SK-MEL-5 (cell line): ENCODE data around the gene CCDC136. TPM values are rescaled to one million over a fixed set of nuclear protein-coding genes. Genes with fewer than 3 reads are reported as not detected.

Experiments used
- DNase-seq: peaks from one replicate; pipeline ENCODE4 v3.0.0-alpha.2; 2016; ENCODE audit warnings: low read depth, low spot score
- in situ Hi-C: cut with HindIII; loops from 2 replicates; pipeline ENCODE4 v1.10.0; 2016; ENCODE audit warnings: low sequenced_read_pairs, high pct_unique_total_duplicates, low pct_unique_long_range_greater_than_20kb
- total RNA-seq: library from RNA; depleted of rRNA; stranded (reverse); fragments of >200 nt; shearing (Covaris generic); gene quantifications from 2 replicates; pipeline ENCODE4 v1.2.3, GENCODE V29; 2014

CCDC136 gene
- total RNA-seq, 1 experiment from 2014 or later: 14.2 TPM

GRCh38 chr7:128794436-128794835 is 2.7 kb downstream of the CCDC136 start:
- no peak for DNase-seq
- in situ Hi-C loops: no loop called here

GRCh38 chr7:128795129-128795528 is 3.4 kb downstream of the CCDC136 start:
- in situ Hi-C loops: no loop called here
- DNase-seq: no peak

- no peak for DNase-seq
- in situ Hi-C loops: no loop called here
These were observed 4.6 kb downstream of the CCDC136 start for GRCh38 chr7:128796327-128796726.

DNA sequence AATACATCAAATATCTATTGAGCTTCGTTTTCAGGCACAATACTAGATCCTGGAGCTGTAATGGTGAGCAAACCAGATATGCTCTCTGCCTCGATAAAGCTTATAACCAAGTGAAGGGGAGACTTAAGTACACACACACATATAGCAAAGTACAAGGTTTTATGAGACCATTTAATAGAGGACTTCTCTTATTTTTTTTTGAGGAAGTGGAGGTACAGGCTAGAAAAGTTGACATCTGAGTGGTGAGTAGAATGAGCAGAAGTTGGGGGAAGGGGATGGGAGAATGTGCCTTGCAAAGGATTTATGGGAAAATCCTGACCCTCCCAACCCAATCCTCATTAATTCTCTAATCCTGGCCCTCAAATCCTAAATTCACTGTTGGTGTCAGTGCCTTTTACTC is 7.7 kb downstream of the CCDC136 start:
- no peak for DNase-seq
- in situ Hi-C loops: no loop called here

DNA sequence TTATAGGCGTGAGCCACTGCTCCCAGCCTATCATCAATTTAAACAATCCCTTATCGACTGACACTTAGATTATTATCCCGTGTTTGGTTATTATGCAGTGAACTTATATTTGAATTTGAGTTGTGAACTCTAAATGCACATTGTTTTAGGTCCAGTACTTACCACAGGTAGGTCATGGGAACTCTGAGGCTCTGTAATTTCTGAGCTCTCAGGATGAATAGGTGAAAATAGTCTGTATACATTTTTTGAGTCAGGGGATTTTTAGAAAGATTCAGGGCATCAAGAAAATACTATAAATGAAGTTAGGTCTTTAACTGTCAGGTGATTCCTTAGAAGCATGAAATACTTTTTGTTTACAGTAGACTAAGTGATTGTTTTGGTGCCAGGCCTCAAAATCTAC is 8.8 kb downstream of the CCDC136 start:
- in situ Hi-C loops: no loop called here
- no peak for DNase-seq

DNA sequence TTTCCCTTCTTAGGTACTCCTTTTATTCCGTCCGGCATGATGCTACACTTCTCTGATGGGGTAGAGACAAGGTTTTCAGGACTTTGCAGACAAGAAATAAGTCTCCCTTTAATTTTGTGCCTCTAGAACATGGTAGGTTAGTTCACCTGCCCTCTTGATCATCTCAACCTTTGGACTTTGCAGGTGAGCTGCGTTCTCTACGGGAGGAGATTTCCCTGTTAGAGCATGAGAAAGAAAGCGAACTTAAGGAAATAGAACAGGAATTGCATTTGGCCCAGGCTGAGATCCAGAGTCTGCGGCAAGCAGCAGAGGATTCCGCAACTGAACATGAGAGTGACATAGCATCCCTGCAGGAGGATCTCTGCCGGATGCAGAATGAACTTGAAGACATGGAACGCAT is 9.2 kb downstream of the CCDC136 start:
- in situ Hi-C loops: no loop called here
- DNase-seq: no peak

GRCh38 chr7:128801667-128802418 is 10.1 kb downstream of the CCDC136 start:
- in situ Hi-C loops: no loop called here
- no peak for DNase-seq

DNA sequence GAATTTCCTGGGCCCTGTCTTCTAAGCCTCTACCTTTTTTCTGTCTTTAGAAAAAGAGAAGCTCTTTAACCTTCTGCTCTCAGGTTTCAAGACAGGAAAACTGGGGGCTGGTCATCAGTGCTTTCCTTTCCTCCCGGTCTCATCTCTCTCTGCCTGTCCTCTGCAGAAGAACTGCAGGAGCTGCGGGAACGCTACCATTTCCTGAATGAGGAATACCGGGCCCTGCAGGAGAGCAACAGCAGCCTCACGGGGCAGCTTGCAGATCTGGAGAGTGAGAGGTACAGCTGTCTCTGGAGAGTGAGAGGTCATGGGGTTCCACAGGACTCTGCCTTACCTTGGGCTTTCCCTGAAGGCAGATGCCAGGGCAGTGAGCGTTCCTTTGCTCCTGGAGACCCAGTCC is 12.7 kb downstream of the CCDC136 start:
- in situ Hi-C loops: no loop called here
- DNase-seq: no peak

GRCh38 chr7:128805225-128805624 is 13.5 kb downstream of the CCDC136 start:
- in situ Hi-C loops: no loop called here
- DNase-seq: no peak

DNA sequence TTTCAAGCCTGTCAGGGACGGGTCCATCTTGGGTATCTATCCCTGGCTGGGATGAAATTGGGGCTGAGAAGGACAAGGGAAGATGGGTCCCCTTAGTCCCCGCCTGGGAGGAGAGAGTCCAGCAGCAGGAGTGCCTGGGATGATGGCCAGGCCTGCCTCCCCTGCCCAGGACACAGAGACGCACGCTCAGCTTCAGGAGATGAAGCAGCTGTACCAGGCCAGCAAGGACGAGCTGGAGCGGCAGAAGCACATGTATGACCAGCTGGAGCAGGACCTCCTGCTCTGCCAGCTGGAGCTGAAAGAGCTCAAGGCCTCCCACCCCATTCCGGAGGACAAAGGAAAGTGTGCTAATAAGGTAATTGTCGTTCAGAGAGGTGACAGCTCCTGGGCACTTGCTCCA is 15.4 kb downstream of the CCDC136 start:
- in situ Hi-C loops: no loop called here
- no peak for DNase-seq

DNA sequence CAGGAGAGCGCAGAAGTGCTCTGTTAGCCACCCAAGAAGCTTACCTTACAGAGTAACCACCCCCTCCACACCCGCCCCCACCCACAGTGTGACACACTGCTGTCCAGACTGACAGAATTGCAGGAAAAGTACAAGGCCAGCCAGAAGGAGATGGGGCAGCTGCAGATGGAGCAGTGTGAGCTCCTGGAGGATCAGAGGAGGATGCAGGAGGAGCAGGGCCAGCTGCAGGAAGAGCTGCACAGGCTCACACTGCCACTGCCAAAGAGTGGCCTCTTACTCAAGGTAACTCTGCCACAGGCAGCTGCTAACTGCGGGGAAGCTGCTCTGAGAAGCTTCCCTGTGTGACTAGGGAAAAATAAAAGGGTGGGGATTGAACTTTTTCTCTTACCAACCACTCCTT is 17.6 kb downstream of the CCDC136 start:
- in situ Hi-C loops: no loop called here
- no peak for DNase-seq

GRCh38 chr7:128810473-128810872 is 18.7 kb downstream of the CCDC136 start:
- in situ Hi-C loops: no loop called here

GRCh38 chr7:128810997-128811396 is 19.2 kb downstream of the CCDC136 start:
- in situ Hi-C loops: no loop called here

More at GRCh38 chr7:128810473-128810872, 18.7 kb downstream of the CCDC136 start:
- DNase-seq: no peak

GRCh38 chr7:128811631-128812430 is 20.1 kb downstream of the CCDC136 start:
- in situ Hi-C loops: no loop called here
- no peak for DNase-seq

More at GRCh38 chr7:128810997-128811396, 19.2 kb downstream of the CCDC136 start:
- DNase-seq: no peak

DNA sequence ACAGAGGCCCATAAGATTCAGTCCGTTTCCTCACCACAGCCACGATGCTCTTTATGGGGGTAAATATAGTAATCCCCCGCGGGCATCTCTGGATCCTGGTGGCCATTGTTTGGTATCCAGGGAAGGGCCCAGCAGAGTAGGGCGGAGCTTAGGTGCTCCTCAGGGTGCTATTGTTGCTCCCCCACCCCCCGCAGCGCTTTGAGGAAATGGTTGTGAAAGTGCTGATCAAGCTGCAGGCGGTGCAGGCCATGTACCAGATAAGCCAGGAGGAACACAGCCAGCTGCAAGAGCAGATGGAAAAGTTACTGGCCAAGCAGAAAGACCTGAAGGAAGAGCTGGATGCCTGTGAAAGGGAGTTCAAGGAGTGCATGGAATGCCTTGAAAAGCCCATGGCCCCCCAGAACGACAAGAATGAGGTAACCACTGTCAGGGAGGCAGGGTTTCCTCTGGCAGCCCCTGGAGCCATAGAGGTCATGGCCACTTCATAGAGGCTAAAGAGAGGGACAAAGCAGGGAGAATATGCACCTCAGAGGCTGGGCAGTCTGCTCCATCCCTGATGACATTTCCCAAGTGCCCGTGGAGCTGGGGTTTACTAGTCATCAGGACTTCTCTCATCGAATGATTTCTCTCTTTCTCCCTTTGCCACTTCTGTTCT is 20.9 kb downstream of the CCDC136 start:
- no peak for DNase-seq
- in situ Hi-C loops: no loop called here

DNA sequence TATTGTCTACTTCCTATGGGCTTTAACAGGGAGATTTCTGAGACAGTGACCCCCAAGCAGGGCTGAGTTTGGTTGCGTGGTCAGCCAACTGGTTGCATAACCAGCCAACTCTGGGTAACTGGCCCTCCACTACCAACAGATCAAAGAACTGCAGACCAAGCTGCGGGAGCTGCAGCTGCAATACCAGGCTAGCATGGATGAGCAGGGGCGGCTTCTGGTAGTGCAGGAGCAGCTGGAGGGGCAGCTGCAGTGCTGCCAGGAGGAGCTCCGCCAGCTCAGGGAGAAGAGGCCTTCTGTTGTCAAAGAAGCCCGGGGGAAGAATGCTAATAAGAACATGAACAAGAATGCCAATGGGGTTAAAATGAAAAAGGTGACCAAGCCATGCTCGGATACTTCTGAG is 22.7 kb downstream of the CCDC136 start:
- in situ Hi-C loops: no loop called here
- DNase-seq: no peak

- no peak for DNase-seq
- in situ Hi-C loops: no loop called here
These were observed 23.6 kb downstream of the CCDC136 start for GRCh38 chr7:128815289-128815942.

DNA sequence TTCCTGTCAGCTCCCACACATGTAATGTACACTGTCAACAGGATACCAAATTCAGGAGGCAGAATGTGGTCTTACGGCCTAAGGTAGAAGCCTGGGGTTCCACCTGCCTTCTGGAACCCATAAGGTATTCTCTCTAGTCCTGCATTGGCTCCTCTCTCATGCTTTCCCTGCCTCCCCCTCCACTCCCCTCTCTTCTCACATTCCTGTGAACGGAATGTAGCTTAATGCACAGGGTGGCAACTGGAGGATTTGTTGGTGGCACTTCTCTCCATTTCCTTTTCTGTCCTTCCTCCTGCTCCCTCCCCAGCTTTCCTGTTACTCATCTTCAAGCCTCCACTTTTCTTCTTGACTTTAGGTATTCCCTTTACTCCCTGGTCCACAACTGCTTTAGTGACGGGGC is 26.9 kb downstream of the CCDC136 start:
- in situ Hi-C loops: no loop called here
- no peak for DNase-seq
